ENCODE data around the gene CDC25B. TPM values are rescaled to one million over a fixed set of nuclear protein-coding genes. Genes with fewer than 3 reads are reported as not detected.
A peak's percentile ranks its signal among the peaks of the same experiment; 100 is the strongest.

The CDC25B gene
- total and polyA plus RNA-seq, 10 of the 15 experiments (the other 5 are each of a cell fraction or from before 2014, with no cell fraction given), result 4.6 to 58.8 (median 24.6) TPM

- FAIRE-seq (no peak), DNase-seq (ENCODE audit: low read depth, low spot score) (peak; percentile 36), ATAC-seq (peak; percentile 98)
- peak within 1 kb of the TSS; percentile 88 for H3K9ac ChIP-seq (ENCODE audit: control insufficient read depth, insufficient read depth, low read length)
- ChIA-PET SMC1A (ENCODE audit: uncharacterized antibody, unreplicated experiment) (no interaction called here), RAD21 (ENCODE audit: unreplicated experiment) (no interaction called here), CTCF (interaction anchor here (0.6 to 0.8 kb wide), 2 partner anchors 26 to 94 kb away, joined by 3 read pairs; partner anchors contain the start of gene AP5S1), POLR2A (no interaction called here)
- no peaks in the 10 kb centered on the region for H4K20me1 ChIP-seq (ENCODE audit: control insufficient read depth, insufficient read depth)
- H3K4me1 ChIP-seq (ENCODE audit: control insufficient read depth, insufficient read depth, low read length), result peaks cover 10% of the 10 kb centered on the region
- intact Hi-C loops (cut with micrococcal nuclease; ENCODE audit: unreplicated experiment), result loop anchor here (2.0 kb wide), 2 partner anchors 26 to 52 kb away; partner anchors contain the start of gene AP5S1
- peak within 1 kb of the TSS; percentile 95 for H3K4me2 ChIP-seq (ENCODE audit: control insufficient read depth, insufficient read depth)
- H3K9me3 ChIP-seq (replicated peaks; ENCODE audit: control insufficient read depth, insufficient read depth, low read length), result no peaks in the 10 kb centered on the region
- BruUV-seq (replicated peaks), result no TSS peak
- H3K79me2 ChIP-seq (ENCODE audit: control insufficient read depth, insufficient read depth, low read length), result peaks cover 29% of the 10 kb centered on the region
- in situ Hi-C loops (cut with MboI), result no loop called here
- peak within 1 kb of the TSS; percentile 79 for H3K27ac ChIP-seq (ENCODE audit: control insufficient read depth, insufficient read depth)
- no peaks in the 10 kb centered on the region for H3K27me3 ChIP-seq (replicated peaks in 1 of 2; ENCODE audit: control insufficient read depth in 2 of 2, insufficient read depth in 2 of 2, low read length in 1 of 2)
- peak within 1 kb of the TSS; percentile 86 for H2AFZ ChIP-seq (ENCODE audit: control insufficient read depth, low read depth, low read length)
- no peaks in the 10 kb centered on the region for H3K36me3 ChIP-seq (ENCODE audit: control insufficient read depth in 2 of 2, insufficient read depth in 2 of 2, low read length in 1 of 2)
- peak within 1 kb of the TSS; percentile 87 for H3K4me3 ChIP-seq
- WGBS (ENCODE audit: insufficient coverage, insufficient replicate concordance, low lambda C conversion rate, missing lambda C conversion rate), result 2% methylated on average over 67 of the region's 72 CpGs
- TF ChIP-seq SIN3A (IDR thresholded peaks at IDR 0.05; ENCODE audit: low read depth, low read length) (peak; percentile 66; the same call in 1 of the 2 replicates), NR2C1 (IDR thresholded peaks at IDR 0.05) (no peak), JUND (IDR thresholded peaks at IDR 0.05; ENCODE audit: low read depth, low read length) (no peak), GATAD2B (conservative IDR thresholded peaks at IDR 0.05; ENCODE audit: low read depth) (peak; percentile 84), SIX5 (IDR thresholded peaks at IDR 0.05; ENCODE audit: low read depth, low read length, severe bottlenecking) (no peak), ETV6 (conservative IDR thresholded peaks at IDR 0.05 in 1 of 2, IDR thresholded peaks at IDR 0.05 in 1 of 2; ENCODE audit: borderline replicate concordance in 1 of 2, low read depth in 1 of 2) (0 out of 4 replicates have a peak, but pooled peaks of 1 of the 2 experiments have one; percentile 9), USF1 (IDR thresholded peaks at IDR 0.05; ENCODE audit: borderline replicate concordance, extremely low read length, insufficient read depth, low read depth, low read length) (peak; percentile 7), NBN (IDR thresholded peaks at IDR 0.05) (0 out of 2 replicates have a peak, but pooled peaks have one; percentile 15), POU2F2 (IDR thresholded peaks at IDR 0.05; ENCODE audit: borderline replicate concordance, low read depth, low read length) (peak; percentile 38; the same call in 1 of the 3 replicates), NKRF (conservative IDR thresholded peaks at IDR 0.05) (peak; percentile 60), BHLHE40 (IDR thresholded peaks at IDR 0.05; ENCODE audit: borderline replicate concordance in 1 of 2, low read depth in 2 of 2, low read length in 1 of 2) (peak in 1 of 2 experiments; percentile 24; a peak in 1 of 4 replicates), SMC3 (IDR thresholded peaks at IDR 0.05; ENCODE audit: borderline replicate concordance, low read length) (no peak), SP1 (IDR thresholded peaks at IDR 0.05; ENCODE audit: low read depth, low read length) (peak; percentile 82), ZNF687 (IDR thresholded peaks at IDR 0.05) (0 out of 2 replicates have a peak, but pooled peaks have one; percentile 3), NR2F1 (conservative IDR thresholded peaks at IDR 0.05) (peak; percentile 10; the same call in 1 of the 2 replicates), NR2C2 (IDR thresholded peaks at IDR 0.05; ENCODE audit: borderline replicate concordance, control insufficient read depth, insufficient read length, low read depth) (no peak)
These were observed 50.8 kb downstream of the CDC25B start, which contains the start of gene MAVS for GRCh38 chr20:3846740-3847428. Gene MAVS (plus strand): TSS chr20:3846834. CDS start chr20:3854625, 7,791 bp downstream.

Measured in GM12878 (cell line).